SKM-1 (cell line): ENCODE measurements around the gene TAF4B.
A peak's percentile ranks its signal among the peaks of the same experiment; 100 is the strongest.
"Not testable (repeated sequence)": the region's sequence is repeated elsewhere in the genome, so short reads cannot be mapped to it uniquely, and the experiment has no call there.

Experiments used
- DNase-seq: peaks from one replicate; lab custom pipeline; 2025; ENCODE audit not compliant: unreplicated experiment; lab: John Stamatoyannopoulos, UW

The TAF4B gene

DNA sequence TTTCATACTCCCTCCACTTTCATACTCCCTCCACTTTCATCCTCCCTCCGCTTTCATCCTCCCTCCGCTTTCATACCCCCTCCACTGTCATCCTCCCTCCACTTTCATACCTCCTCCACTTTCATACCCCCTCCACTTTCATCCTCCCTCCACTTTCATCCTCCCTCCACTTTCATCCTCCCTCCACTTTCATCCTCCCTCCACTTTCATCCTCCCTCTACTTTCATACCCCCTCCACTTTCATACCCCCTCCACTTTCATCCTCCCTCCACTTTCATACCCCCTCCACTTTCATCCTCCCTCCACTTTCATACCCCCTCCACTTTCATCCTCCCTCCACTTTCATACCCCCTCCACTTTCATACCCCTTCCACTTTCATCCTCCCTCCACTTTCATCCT is 77.0 kb downstream of the TAF4B start:
- not testable (repeated sequence) for DNase-seq

GRCh38 chr18:26304511-26304910 is 78.3 kb downstream of the TAF4B start:
- DNase-seq = no peak

GRCh38 chr18:26307161-26307773 is 81.0 kb downstream of the TAF4B start:
- DNase-seq = peak; percentile 16

DNA sequence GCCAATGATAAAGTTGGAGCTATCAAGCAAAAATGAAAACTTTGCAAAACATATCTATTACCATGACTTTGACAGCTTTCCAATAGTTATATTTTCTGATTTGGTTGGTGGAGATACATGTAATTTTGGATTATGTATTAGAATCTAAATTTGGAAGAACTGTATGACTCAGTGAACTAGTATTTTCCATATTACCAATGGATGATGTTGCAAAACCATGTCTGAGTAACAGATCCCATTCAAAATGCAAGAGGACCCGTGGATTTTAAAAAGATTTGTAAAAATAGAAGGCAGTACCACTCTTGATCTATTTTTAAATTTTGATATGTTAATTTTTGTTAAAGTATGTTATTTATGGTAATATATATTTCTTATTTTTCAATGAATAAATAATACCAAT is 83.0 kb downstream of the TAF4B start:
- DNase-seq = no peak

DNA sequence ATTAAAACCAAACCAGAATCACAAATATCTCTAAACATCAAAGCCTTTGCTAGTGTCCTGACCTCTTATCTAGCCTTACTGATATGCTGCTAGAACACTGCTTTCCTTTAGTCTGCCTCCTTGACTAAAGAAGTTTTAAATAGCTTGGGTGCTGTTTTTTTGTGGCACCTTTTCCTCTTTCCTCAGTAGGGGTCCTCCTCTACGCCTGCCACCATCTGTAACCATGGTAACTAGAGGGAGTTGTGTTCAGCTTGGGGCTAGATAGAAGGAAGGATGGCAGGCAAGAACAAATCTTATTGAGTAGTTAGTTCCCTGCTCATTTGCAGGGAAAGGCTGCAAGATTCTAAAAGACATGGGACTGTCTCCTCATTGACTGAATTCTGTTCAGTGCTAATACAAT is 86.0 kb downstream of the TAF4B start:
- DNase-seq = no peak

GRCh38 chr18:26317398-26317797 is 91.2 kb downstream of the TAF4B start:
- no peak for DNase-seq

GRCh38 chr18:26320686-26321085 is 94.4 kb downstream of the TAF4B start:
- DNase-seq = no peak

DNA sequence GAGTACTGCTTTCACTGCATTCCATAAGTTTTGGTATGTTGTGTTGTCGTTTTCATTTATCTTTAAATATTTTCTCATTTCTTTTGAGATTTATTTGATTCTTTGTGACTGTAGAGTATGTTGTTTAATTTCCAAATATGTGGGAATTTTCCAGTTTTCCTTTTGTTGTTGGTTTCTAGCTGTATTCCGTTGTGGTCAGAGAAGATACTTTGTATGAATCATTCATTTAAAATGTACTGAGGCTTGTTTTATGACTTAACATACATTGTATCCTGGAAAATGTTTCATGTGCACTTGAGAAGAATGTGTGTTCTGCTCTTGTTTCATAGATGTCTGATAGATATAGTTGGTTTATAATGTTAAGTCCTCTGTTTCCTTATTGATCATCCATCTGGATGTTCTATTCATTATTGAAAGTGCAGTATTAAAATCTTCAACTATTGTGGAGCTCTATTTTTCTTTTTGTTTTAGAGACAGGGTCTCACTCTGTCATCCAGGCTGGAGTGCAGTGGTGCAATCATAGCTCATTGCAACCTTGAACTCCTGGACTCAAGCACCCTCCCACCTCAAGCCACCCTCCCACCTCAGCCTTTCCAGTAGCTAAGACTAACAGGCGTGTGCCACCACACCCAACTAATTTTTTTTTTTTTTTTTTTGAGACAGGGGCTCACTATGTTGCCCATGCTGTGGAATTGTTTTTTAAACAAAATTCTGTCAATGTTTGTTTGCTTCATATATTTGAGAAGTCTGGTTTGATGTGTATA is 96.8 kb downstream of the TAF4B start:
- DNase-seq = no peak

GRCh38 chr18:26325771-26326170 is 99.5 kb downstream of the TAF4B start:
- no peak for DNase-seq

GRCh38 chr18:26327062-26327461 is 100.8 kb downstream of the TAF4B start:
- no peak for DNase-seq

GRCh38 chr18:26332991-26333390 is 106.7 kb downstream of the TAF4B start:
- no peak for DNase-seq

DNA sequence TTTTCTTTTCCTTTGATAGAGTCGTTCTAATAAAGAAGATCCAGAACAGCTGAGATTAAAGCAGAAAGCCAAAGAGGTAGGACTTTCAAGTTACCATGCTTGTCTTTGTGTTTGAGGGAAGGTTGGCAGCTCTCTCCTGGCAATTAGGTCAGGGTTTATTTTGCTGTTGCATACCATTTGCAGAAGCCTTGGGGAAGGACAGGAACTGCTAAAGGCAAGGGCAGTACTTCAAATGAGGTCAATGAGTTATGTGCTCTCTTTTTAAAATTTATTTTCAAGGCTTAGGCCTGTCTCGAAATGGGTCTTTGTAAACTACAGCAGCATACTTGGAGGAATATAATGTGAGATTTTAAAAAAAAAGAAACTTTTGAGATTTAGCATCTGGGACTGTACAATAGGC is 108.9 kb downstream of the TAF4B start:
- no peak for DNase-seq

DNA sequence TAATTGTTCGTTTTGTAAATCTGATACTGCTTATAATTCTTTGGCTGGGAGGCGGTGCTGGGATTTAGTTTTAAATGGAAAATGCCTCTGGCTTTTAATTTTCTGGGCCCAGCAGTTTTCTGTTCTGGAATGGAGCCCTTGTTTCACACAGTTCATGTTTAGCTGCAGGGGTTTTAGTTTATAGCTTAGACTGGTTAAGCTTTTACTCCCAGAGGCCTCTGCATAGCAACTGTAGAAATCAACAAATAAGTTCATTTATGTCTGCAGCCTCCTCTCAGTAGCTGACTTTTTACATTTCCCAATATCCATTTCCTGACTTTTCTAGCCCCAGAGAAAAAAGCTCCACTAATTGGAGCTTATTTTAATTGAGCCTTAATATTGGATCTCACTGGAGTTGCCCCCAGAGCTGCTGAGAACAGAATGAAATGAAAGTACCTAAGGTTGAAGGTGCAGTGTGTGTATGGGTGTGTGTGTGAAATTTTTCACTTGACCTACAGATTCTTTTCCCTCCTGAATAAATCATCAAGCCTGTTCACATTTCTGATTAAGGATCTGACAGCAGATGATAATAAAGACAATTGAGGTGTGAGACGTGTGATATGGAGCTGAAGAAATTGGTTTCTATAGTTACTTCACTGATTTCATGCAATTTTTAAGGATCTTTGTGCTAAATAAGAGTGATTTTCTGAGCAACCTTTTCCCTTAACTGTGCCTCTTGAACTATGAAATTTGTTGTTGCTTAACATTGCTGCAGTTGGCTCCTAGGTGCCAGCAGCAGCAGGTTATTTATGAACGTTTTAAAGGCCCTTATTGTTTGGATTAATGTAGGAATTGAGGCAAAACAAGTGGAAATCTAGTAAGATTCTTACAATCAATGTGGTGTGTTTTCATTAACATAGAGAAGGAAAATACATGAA is 109.6 kb downstream of the TAF4B start:
- no peak for DNase-seq

GRCh38 chr18:26336572-26336971 is 110.3 kb downstream of the TAF4B start:
- no peak for DNase-seq

- no peak for DNase-seq
Observed at GRCh38 chr18:26342646-26343045, 116.4 kb downstream of the TAF4B start.

DNA sequence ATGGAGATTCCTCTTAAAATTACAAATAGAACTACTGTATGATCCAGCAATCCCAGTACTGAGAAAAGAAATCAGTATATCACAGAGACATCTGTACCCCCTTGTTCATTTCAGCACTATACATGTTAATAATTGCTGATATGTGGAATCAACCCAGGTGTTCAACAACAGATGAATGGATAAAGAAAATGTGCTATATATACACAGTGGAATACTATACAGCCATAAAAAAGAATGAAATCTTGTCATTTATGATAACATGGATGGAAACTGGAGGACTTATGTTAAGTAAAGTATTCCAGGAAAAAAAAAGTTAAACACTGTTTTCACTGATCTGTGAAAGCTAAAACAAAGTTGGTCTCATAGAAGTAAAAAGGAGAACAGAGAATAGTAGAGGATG is 124.7 kb downstream of the TAF4B start:
- DNase-seq = no peak

DNA sequence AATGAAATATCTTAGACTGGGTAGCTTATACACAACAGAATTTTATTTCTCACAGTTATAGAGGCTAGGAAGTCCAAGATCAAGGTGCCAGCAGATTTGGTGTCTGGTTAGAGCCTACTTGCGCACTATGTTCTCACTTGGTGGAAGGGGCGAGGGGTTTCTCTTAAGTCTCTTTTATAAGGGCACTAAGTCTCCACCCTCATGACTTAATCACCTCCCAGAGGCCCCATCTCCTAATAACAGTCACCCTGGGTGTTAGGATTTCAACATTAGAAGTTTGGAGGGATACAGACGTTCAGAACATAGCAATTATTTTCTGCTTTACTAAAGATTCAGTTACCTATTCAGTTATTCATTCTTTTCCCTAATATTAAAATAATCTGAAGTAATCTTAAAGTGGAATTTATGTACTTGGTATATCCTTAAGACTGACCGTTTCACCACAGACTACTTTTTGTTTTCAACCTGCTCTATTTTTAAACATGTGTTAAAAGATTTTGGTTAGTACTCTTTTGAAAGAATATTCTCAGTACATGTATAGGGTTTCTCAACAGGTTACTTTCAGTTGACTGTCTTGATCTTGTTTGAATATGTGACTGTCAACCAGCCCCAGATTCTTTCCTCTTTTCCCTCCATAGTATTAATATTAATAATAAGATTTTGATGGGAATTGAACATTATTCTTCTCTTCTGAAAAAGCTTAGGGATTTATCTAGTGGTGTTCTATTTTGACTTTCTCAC is 130.0 kb downstream of the TAF4B start:
- DNase-seq = no peak

- no peak for DNase-seq
Observed at GRCh38 chr18:26357960-26358359, 131.7 kb downstream of the TAF4B start.

DNA sequence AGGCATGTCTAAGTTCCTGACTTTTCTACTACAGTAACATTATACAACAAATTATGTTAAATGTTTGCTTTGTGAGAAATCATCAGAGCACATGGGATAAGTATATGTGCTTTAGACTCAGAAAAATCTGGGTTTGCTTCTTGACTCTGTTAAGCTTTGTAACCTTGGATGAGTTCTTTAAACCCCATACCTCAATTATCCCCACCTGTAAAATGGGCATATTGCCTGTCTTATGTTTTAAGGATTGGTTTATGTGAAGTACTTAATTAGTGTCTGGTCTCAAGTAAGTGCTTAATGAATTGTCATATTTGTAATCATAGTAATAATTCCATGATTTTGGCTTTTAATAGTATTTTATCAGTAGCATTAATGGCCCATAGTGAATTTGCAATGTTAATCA is 135.8 kb downstream of the TAF4B start:
- no peak for DNase-seq

DNA sequence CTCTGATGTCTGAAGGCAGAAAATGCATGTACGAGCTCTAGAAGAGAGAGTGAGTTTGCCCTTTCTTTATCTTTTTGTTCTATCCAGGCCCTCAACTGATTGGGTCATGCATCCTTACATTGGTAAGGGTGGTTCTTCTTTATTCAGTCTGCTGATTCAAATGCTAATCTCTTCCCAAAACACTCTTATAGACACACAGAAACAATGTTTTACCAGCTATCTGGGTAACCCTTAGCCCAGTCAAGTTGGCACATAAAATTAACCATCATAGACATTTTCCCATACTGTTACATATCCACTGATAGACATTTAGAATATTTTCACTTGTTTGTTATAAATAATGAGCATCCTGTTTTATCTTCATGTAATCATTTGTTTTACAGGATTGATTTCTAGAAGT is 141.2 kb downstream of the TAF4B start:
- DNase-seq = no peak

DNA sequence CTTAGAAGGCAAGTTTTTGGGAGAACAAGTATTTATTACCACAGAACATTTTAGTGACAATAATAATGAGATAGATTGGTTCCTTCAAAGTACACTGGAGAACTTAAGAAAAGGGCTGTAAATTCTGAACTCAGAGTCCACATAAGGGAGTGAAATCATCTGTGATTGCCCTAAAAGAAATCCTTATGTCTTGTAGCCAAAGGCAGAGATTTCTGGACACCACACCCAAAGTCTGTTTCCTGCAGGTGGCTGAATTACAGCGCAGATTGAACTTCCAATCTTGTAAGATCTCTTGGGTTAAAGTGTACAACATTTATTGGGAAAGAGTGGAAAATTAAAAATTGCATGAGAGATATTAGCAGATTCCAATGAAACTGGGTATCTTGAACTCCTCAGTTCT is 143.8 kb downstream of the TAF4B start:
- no peak for DNase-seq
